Activated CD8-positive, alpha-beta memory T cell treated with anti-CD3 and anti-CD28 coated beads for 48 hours (primary cell): ENCODE data around the gene SEPTIN5.

Experiments
- DNase-seq, 3 experiments: peaks; one replicate each; pipeline ENCODE4 v3.0.0-alpha.2; 2020; ENCODE audit warnings: low read depth in 2 of 3, low spot score in 2 of 3

The SEPTIN5 gene

DNA sequence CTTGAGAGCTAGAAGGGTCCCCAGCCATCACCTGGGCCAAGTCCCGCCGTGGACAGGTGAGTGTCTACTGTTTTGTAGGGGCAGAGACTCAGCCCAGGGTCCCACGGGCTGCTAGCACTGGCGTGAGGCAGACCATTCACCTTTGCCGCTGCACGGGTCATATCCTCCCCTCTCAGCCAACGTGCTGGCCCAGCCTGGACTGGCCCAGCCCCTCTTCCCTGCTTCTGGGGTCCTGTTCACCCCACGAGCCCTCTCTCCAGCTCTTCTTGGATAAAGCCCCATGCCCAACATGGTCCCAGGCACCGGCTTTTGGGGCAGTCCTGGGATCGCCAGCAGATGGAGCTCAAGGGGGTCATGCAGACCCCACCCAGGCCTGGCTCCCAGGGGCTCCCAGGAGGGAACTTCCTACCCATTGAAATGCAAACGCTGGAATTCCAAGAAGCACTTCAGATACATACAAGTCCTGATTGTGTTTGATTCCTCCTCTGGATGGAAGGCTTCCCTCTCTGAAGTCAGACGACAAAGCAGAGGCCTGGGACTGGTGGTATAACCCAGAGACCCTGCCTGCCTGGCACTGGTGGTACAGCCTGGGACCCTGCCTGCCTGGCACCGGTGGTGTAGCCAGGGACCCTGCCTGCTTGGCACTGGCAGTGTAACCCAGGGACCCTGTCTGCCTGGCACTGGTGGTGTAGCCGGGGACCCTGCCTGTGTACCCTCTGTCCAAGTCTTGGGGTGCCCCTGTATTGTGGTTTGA lies 8.9 kb upstream of the SEPTIN5 start:
- DNase-seq = no peak

DNA sequence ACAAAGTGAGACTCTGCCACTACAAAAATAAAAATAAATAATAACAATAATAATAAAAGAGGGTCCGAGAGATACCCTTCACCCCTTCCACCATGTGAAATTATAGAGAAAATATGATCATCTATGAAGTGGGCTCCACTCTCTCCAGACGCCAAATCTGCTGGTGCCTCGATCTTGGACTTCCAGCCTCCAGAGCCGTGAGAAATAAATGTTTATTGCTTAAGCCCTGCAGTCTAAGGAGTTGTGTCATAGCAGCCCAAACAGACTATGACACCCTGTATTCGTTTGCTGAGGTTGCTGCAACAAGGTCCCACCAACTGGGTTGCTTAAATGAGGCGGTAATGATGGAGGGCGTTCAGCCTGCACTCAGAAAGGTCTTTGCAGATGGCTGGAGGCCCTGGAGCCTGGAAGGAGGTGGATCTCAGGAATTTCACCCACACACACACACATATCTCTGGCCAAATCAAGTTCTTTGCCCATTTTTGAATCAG lies 7.6 kb upstream of the SEPTIN5 start:
- no peak for DNase-seq

DNA sequence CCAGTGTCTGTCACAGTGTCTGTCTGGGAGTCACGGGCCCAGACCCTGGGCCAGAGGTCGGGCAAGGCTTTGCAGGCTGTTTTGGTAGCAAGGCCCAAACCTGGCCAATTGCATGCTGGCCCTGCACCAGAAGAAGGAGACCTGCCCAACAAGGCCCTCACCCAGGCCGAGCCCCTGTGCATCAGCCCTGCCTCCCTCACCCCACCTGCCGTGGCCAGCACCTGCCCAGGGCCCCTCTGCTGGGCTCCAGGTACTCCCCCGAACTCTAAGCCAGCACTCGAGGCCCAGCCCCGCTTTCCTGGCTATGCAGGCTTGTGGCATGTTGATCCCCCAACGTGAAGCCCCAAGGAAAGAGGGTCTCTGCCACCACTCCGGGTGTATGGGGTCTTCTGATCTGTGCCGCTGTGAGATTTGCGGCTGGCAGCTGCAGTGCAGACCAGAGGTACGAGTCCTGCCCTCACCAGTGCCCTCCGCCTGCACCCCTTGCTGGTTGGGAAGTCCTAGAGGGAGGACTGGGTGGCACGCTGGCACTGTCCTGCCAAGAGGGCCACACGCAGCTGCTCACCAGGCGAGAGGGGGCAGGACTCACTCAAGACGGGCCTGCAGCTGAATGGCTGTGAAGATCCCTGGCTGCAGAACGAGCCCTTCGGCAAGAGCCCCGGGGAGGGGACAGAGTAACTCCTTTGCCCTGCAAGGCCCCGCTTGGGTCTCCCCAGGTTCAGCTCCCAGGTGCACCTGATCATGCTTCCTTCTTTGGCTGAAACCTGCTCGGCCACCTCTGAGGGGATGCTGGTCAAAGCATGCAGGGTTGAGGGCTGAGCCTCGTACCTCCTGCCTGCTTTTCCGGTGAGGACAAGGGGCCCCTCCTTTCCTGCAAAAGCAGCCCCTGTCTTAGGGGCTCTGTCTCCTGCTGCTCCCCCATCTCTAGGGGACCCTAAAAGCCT lies 6.7 kb upstream of the SEPTIN5 start:
- DNase-seq = no peak

DNA sequence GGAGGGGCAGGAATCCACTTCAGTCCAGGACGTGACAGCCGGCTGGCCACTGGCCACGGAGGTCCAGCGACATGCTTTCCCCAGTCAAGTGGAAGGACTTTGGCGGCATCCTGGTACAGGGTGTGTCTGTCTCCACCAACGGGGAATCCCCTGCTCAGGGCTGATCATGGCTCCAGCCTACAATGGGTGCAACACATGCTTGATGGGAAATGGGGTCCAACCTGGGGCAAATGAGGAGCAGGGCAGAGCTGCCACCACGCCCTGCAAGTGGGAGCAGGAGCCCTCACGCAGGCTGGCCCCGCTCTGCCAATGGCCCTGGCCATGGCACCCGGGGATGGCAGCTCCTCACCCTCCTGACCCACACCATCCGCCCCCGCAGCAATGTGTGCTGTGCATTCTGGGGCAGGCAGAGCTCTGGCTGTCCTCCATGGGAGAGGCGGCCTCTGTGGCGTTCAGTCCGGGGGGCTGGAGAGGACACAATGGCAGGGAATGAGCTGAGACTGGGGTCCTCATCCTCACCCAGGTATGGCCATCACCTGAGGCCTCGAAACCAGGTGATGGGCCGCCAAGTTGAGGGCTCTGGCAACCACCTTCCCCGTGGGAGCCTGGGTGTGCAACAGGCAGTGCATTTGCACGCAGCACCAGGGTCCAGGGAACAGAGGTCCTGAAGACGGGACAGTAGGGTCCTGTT lies 5.8 kb upstream of the SEPTIN5 start:
- no peak for DNase-seq

DNA sequence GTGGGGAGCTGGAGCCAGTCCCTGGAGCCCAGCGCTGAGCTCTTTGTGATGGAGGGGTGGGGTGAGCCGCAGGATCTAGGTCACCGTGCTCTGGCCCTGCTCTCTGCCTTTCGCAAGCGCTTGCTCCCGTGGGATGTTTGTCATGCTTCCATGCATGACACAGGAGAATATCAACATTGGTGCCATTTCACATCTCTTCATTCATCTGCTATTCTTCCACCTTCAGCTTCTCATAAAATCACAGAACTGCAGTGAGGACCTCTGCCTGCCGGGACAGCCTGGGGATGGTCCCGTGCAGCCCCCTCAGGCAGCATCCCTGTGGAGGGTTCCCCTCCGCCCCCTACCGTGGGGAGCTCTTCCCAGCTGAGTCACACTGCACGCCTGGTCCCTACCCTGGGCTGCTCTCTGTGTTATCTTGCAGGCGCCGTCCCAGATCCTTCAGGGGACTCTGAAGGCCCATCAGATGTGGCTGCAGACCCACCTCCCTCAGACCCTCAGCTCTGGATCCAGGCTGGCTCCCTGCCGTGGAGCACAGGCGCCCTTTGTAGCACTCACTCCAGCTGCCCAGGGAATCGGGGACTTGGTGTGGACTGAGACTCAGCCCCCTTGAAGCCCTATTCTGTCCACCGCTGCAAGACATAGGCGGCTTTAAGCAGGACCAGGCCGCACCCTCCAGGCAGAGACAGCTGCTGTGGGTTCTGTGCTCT lies 5.1 kb upstream of the SEPTIN5 start:
- no peak for DNase-seq

DNA sequence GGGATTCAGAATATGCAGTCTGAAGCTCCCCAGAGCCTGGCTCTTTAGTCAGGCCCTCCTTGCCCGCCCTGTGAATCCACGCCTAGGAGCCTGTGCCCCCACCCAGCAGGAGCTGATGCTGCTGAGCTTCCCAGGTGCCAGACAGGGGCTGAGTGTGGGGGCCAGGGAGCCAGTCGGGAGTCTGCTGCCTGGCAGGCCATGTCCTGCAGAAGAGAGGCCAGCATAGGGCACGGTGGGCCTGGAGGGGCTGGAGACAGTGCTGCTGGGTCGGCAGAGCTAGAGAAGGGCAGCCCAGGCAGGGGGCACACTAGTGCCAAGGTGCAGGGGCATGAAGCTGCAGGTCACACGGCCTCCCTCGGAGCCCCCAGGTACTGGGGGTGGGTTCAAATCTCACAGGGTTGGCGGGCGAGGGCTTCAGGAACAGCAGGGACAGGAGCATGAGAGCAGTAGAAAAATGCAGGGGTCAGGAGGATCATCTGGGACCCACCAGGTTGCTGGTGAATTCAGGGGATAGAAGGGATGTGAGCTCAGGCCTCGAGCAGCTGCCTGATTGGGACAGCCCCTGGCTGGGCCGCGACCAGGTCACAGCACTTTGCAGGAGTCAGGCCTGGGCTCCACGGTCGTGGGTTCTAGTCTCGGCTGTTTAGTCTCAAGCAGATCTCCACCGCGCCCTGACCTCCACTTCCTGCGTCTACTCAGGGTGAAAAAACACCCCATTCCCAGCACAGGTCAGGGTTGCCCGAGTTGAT lies 4.1 kb upstream of the SEPTIN5 start:
- DNase-seq = no peak

DNA sequence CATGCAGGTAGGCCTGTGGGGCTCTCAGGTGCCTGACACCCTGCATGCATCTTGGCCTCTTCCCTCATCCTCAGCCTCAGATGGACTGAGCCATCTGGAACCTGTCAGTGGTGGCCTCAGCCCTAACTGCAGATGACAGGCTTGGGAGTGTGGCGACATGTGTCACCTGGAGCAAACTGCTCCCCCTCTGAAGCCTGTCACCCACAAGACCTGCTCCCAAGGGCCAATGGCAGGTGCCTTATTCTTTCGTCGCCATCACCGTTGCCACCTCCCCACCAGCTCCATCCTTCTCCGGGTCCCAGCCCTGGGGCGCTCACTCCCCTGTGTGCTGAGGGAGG lies 3.6 kb upstream of the SEPTIN5 start:
- DNase-seq = no peak

DNA sequence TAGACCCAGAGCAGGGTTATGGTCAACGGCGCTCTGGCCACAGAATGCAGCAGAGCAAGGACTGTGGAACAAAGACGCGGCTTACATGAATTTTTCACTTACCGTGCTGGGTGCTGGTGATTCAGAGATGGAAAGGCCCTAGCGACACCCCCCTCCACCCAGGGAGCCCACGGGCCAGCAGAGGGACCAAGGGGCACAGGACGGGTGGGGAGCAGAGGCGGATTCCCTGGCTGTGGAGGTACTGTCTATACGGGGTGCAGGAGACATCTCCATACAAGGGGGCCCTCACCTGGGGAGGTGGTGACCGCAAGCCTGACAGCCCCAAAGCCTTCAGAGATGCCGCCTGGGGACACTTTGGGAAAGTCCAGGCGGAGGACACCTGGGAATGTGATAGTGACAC lies 1.1 kb upstream of the SEPTIN5 start:
- DNase-seq = no peak

DNA sequence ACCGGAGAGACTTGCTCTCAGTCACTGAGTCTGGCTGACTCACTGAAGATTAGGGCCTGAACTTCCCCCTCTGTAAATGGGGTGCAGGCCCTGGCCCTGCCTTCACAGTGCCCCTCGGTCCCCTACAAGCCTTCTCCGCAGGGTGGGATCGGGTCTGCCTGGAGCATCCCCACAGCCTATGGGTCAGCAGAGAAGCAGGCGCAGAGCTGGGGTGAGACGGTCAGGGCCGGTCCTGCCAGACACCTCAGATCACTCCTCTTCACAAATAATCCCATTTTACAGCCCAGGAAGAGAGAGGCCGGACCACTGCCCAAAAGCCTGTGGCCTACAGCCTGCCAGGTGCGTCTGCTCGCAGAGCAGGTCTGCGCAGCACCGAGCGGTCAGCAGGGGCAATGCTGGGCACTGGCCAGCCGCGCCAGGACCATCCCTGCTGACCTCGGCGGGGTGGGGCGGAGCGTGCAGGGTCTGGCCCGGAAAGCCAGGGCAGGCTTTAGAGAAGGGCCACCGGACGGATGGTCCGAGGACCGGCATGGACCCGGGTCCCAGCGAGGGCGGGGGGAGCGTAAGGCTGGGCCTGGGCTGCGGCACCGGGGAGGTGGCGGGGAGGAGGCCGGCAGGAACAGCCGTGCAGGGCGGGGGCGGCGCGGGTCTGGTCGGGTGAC lies 522 bp upstream of the SEPTIN5 start:
- DNase-seq = no peak

DNA sequence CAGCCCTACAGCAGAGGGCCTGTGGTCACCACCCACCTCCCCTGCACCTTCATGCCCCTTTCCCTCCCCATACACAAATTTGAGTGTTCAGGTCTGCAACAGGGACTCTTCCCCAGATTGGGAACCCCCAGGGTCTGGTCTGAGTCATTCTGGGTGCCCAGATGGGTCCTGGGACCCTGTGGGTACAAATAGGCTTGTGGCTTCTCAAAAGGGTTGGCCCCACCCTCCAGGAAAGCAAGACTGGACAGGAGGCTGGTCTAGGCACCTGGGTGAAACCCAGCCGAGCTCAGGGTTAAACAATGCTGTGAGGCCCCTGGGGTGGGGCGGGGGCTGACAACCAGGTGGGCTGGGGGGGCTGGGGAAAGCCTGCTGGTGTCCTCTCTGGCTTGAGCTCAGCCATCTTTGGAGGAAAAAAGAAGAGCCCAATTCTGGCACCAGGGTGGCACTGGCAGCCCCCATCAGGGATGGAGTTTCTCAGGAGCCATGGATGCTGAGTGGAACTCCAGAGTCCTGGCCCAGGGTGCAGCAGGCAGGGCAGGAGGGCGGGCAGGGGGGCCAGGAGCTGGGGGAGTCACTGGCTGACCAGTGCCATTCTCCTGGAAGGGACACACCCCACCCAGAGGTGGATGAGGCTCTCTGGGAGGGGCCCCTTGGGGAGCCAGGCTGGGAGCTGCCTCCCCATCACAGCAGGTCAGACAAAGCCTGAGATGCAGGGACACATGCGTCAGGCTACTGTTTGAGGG lies 1.1 kb downstream of the SEPTIN5 start:
- DNase-seq = no peak

DNA sequence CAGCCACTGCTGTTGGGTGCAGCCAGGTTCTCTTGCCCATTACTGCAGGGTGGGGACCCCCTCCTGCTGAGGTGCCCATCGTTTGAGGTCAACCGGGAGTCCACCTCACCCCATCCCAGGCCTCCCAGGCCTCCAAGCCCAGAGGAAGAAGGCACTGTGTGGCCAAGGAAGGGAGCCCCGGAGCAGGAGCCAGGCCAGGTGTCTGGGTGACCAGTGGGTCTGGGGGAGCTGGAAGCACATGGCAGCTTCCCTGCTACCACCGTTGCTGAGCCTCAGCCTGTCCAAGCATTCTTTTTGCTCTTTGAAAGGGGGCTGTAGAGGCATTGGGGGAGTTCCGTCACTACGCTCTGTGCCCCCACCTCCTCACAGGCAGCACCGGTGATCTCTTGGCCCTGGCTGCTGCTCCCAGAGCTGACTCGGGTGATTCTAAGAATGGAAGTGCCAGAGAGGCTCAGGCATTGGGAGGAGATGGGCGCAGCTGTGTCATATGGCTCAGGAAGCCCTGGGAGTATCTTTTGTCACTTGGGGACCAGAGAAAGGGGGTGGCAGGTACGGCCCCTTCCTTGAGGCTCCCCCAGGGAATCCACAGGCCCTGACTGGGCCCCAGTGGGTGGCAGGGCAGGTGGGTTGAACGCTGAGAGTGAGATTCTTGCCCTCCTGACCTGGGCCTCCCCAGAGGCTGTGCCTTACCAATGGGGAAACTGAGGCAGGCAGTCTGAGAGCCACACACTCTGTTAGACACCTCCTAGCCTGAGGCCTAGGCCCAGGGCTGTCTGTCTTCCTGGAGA lies 1.9 kb downstream of the SEPTIN5 start:
- no peak for DNase-seq

DNA sequence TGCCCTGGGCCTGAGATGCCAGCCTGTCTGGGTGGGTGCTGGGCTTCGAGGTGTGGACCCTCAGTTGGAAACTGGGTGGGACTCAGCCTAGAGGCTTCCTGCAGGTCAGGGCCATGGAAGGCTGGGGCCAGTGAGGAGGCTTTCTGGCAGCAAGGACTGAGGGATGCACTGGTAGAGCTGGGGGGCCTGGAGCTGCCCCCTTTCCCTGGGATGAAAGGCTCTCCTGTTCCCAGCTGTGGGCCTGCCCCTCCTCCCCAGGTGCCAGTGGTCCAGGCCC lies 2.5 kb downstream of the SEPTIN5 start:
- DNase-seq = no peak

DNA sequence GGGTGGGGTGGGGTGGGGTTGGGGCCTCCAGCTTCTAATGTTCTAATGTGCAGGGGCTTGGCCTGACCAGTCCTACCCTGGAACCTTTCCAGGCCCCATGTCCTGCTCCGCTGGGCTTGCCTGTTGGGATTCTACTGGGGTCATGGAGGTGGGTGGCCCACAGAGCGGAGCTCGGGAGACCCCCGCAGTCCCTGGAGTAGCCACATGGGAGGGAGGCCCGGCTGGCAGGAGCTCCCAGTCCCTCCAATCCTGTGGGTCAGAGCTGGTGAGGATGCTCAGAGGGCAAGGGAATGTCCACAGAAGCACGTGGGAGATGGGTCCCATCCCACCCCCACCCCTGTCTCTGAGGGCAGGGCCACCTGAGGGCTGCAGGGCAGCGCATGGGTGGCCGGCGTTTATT lies 2.9 kb downstream of the SEPTIN5 start:
- no peak for DNase-seq

DNA sequence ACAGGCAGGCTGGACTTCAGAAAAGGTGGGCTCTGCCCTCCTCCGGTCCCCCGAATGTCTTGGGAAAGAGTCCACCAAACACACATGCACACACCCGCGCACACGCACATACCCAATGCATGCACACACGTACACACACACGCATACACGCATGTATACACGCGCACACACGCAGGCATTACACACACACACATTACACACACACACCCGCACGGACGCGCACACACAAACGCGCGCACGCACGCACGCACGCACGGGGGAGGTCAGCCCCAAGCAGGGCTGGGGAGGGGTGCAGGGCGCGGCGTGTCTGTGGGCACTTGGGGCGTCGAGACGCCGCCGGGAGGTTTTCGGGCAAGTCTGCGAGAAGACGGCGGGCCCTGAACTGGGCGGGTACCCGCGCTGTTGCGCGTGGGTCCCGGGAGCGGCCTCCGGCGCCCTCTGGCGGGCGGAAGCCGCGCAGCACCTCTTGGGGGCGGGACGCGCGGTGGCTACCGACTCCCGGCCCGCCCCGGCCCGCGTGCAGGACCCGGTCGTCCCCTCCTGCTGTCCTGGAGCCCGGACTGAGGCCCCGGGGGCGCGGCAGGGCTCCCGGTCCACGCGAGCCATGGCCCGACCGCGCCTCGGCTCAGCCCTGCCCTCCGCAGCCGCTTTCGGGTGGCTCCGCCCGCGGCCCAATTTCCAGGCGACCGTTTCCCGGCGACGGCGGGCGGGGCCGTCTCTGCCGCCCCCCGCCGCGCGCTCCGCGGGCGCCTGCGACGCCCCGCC lies 3.6 kb downstream of the SEPTIN5 start:
- DNase-seq = peak; percentile 60 to 69 (median 63)

DNA sequence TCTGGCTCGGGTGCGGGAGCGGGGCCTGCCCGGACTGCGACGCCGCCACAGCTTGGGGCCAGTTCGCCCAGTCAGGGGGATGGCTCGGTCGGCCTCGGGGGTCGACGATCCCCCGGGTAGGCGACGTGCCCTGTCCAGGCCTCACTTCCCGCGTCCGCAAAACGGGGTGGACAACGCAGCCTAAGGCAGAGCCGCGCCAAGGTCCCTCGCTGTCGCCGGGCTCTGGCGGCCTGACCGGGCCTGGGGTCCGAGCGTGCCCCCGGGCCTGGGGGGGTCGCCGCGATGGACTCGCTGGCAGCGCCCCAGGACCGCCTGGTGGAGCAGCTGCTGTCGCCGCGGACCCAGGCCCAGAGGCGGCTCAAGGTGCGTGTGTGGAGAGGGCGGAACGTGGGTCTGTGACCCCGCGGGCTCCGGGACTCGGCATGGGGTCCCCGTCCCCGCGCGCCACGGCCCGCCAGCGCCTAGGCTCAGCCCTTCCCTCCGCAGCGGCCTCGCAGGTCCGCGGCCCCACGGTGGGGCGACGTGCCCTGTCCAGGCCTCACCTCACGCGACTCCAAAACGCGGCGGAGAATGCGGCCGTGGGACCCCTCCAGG lies 4.2 kb downstream of the SEPTIN5 start:
- DNase-seq = no peak

DNA sequence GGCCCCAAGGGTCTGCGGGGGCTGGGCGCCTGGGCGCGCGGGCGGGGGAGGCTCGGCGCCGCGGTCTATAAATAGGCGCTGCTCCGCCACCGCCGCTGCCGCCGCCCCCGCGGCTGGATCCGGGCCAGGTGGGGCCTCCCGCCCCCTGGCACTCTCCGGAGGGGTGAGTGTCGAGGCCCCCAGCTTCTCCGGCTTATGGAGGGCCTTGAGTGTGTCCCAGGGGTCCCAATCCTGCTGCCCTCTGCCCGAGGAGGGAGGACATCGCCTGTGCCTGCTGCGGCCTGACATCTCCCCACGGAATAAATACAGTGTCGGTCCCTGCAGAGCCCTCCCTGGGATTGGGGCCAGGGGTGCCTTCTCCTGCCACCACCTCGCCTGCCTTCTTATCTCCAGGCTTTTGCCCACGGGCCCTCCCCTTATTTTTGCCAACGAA lies 4.8 kb downstream of the SEPTIN5 start:
- no peak for DNase-seq

DNA sequence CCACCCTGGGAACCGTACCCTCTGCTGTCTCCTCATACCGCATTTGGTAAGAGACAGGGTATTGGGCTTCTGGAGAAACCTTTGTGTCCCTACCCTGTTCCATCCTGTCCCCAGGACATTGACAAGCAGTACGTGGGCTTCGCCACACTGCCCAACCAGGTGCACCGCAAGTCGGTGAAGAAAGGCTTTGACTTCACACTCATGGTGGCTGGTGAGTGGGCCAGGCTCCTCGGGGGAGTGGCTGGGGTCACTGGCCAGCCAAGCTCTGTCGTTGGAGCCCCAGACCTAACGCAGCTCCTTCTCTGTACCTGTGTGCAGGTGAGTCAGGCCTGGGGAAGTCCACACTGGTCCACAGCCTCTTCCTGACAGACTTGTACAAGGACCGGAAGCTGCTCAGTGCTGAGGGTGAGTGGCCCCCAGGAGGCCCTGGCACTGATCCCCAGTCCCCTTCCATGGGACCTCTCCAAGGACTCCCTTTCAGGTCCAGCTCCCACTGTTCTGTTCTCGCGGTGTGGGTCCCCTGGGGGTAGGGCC lies 5.3 kb downstream of the SEPTIN5 start:
- DNase-seq = no peak
